PC-3 (cell line): Measurements from ENCODE around the gene GAB1. TPM values are rescaled to one million over a fixed set of nuclear protein-coding genes. Genes with fewer than 3 reads are reported as not detected.
A peak's percentile ranks its signal among the peaks of the same experiment; 100 is the strongest.

ENCODE experiments used
- ATAC-seq: fragments of 200-7000 bp; cut with Tn5 transposase; 2 replicates; pipeline ENCODE4 v1.9.1; 2020; ENCODE audit warnings: mild to moderate bottlenecking, moderate library complexity
- BruUV-seq: library from RNA; stranded (reverse); fragments of 400-500 nt; replicated peaks from 2 replicates; lab custom pipeline; 2021; lab: Mats Ljungman, UMichigan
- CTCF ChIA-PET: fragments of 300-600 bp; sonication (Branson Sonifier 250); formaldehyde crosslinking; loops from one replicate; lab custom pipeline; 2022; ENCODE audit warnings: antibody characterized with exemption; lab: Charles Lee
- POLR2A ChIA-PET: fragments of 300-600 bp; sonication (Branson Sonifier 250); formaldehyde crosslinking; loops from one replicate; lab custom pipeline; 2022; ENCODE audit warnings: antibody characterized with exemption; ENCODE audit not compliant: unreplicated experiment; lab: Charles Lee
- DNase-seq: peaks from one replicate; pipeline ENCODE4 v3.0.0-alpha.2; 2015
- H2AFZ ChIP-seq: fragments of 300-600 bp; sonication (generic); 2 replicates; pipeline ENCODE4 v1.6.0; 2016; ENCODE audit warnings: antibody characterized with exemption, low read length
- H3F3A ChIP-seq: fragments of 300-600 bp; sonication (generic); one replicate; pipeline ENCODE4 v1.6.0; 2017; ENCODE audit warnings: antibody characterized with exemption, low read length, control low read depth, mild to moderate bottlenecking; ENCODE audit not compliant: unreplicated experiment
- H3K27ac ChIP-seq: fragments of 300-600 bp; sonication (generic); 2 replicates; pipeline ENCODE4 v1.5.1; 2016; ENCODE audit warnings: mild to moderate bottlenecking, low read length
- H3K27me3 ChIP-seq: fragments of 300-600 bp; sonication (generic); 2 replicates; pipeline ENCODE4 v1.6.1; 2016; ENCODE audit warnings: low read length, mixed read lengths
- H3K36me3 ChIP-seq: fragments of 300-600 bp; sonication (generic); 2 replicates; pipeline ENCODE4 v1.6.1; 2016; ENCODE audit warnings: low read depth, mixed run types, low read length, mixed read lengths
- H3K4me1 ChIP-seq: fragments of 300-600 bp; sonication (generic); 2 replicates; pipeline ENCODE4 v1.5.1; 2016; ENCODE audit warnings: low read length; ENCODE audit not compliant: insufficient read depth
- H3K4me2 ChIP-seq: fragments of 300-600 bp; sonication (generic); 2 replicates; pipeline ENCODE4 v1.6.0; 2016; ENCODE audit warnings: low read length
- H3K4me3 ChIP-seq: fragments of 300-600 bp; sonication (generic); 2 replicates; pipeline ENCODE4 v1.5.1; 2016; ENCODE audit warnings: mild to moderate bottlenecking, low read length, mixed read lengths
- H3K79me2 ChIP-seq: fragments of 300-600 bp; sonication (generic); 2 replicates; pipeline ENCODE4 v1.6.1; 2017; ENCODE audit warnings: low read length, mixed read lengths
- H3K9ac ChIP-seq: fragments of 300-600 bp; sonication (generic); 2 replicates; pipeline ENCODE4 v1.6.0; 2016; ENCODE audit warnings: mild to moderate bottlenecking, low read length
- H3K9me2 ChIP-seq: fragments of 300-600 bp; sonication (generic); replicated peaks from 2 replicates; pipeline ENCODE4 v1.6.1; 2016; ENCODE audit warnings: mixed run types, low read length, mixed read lengths
- H3K9me3 ChIP-seq: fragments of 300-600 bp; sonication (generic); 2 replicates; pipeline ENCODE4 v1.6.1; 2016; ENCODE audit warnings: low read length, mixed read lengths
- H4K20me1 ChIP-seq: fragments of 300-600 bp; sonication (generic); 2 replicates; pipeline ENCODE4 v1.6.1; 2016; ENCODE audit warnings: low read length, mixed read lengths
- CTCF ChIP-seq: fragments of 300-600 bp; sonication (generic); conservative IDR thresholded peaks from 2 replicates; pipeline ENCODE4 v1.5.1; 2017; ENCODE audit warnings: antibody characterized with exemption, low read depth, mild to moderate bottlenecking, low read length
- EZH2 ChIP-seq: fragments of 300-600 bp; sonication (generic); IDR thresholded peaks from one replicate; pipeline ENCODE4 v1.6.1; 2017; ENCODE audit warnings: antibody characterized with exemption, mild to moderate bottlenecking, low read length; ENCODE audit not compliant: unreplicated experiment
- EZH2phosphoT487 ChIP-seq: fragments of 300-600 bp; sonication (generic); IDR thresholded peaks from 2 replicates; pipeline ENCODE4 v1.6.1; 2018; ENCODE audit warnings: mild to moderate bottlenecking, antibody characterized with exemption, low read length, borderline replicate concordance
- intact Hi-C: fragments of 100-400 bp; cut with micrococcal nuclease; formaldehyde crosslinking; loops from 2 replicates; pipeline ENCODE4 v1.9.0; 2023
- total RNA-seq: library from RNA; depleted of rRNA; stranded (reverse); fragments of >200 nt; gene quantifications from 2 replicates; pipeline ENCODE4 v1.2.3, GENCODE V29; 2014

Gene GAB1
- total RNA-seq, 1 experiment from 2014 or later, result 4.9 TPM

- H3K9me2 ChIP-seq, result no peaks in the 10 kb centered on the region
- intact Hi-C loops, result no loop called here
- H3K9me3 ChIP-seq, result no peaks in the 10 kb centered on the region
- no peak overlapping the region for H3K4me2 ChIP-seq
- CTCF ChIA-PET, result no interaction called here
- TF ChIP-seq CTCF (no peak), EZH2phosphoT487 (no peak), EZH2 (no peak)
- no peak overlapping the region for H3K9ac ChIP-seq
- H3K4me1 ChIP-seq, result no peaks in the 10 kb centered on the region
- no peak overlapping the region for H2AFZ ChIP-seq
- no peaks in the 10 kb centered on the region for H3K79me2 ChIP-seq
- DNase-seq (no peak), ATAC-seq (no peak)
- no peaks in the 10 kb centered on the region for H3K36me3 ChIP-seq
- no peaks in the 10 kb centered on the region for H3K27me3 ChIP-seq
- no peak overlapping the region for H3K27ac ChIP-seq
- no peak overlapping the region for H3K4me3 ChIP-seq
- POLR2A ChIA-PET, result no interaction called here
- H3F3A ChIP-seq, result no peaks in the 10 kb centered on the region
- no peaks in the 10 kb centered on the region for H4K20me1 ChIP-seq
- BruUV-seq, result no TSS peak
Observed at GRCh38 chr4:143320113-143320512, 16.6 kb upstream of the GAB1 start.

DNA sequence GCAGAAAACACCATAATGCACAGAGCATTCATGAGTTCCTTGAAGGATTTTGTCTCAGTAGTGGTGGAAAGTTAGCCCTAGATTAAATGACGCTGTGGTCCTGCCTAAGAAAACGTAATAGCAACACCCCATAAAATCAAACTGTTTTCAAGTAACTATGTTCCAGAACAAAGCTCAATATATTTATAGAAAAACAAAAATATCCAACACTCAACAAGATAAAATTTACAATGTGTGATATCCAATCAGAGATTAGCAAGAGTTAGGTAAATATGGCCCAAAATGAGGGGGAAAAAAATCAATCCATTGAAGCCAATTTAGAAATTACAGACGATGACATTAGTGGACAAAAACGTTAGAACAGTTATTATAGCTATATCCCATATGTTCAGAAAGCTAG, 9.9 kb upstream of the GAB1 start:
- no peak overlapping the region for H3K9ac ChIP-seq
- H3K4me2 ChIP-seq, result no peak overlapping the region
- no peaks in the 10 kb centered on the region for H3K9me2 ChIP-seq
- TF ChIP-seq EZH2phosphoT487, result no peak
- no peak for TF ChIP-seq CTCF
- TF ChIP-seq EZH2, result no peak
- DNase-seq, result no peak
- intact Hi-C loops, result no loop called here
- H3K4me1 ChIP-seq, result no peaks in the 10 kb centered on the region
- no peaks in the 10 kb centered on the region for H3K27me3 ChIP-seq
- no peak overlapping the region for H2AFZ ChIP-seq
- H4K20me1 ChIP-seq, result no peaks in the 10 kb centered on the region
- no peaks in the 10 kb centered on the region for H3K9me3 ChIP-seq
- no TSS peak for BruUV-seq
- POLR2A ChIA-PET, result no interaction called here
- no peak overlapping the region for H3K27ac ChIP-seq
- H3K4me3 ChIP-seq, result no peak overlapping the region
- CTCF ChIA-PET, result no interaction called here
- no peak for ATAC-seq
- H3K36me3 ChIP-seq, result no peaks in the 10 kb centered on the region
- no peaks in the 10 kb centered on the region for H3K79me2 ChIP-seq
- H3F3A ChIP-seq, result no peaks in the 10 kb centered on the region

- no peak overlapping the region for H3K27ac ChIP-seq
- CTCF ChIA-PET, result no interaction called here
Observed at GRCh38 chr4:143329985-143330384, 6.7 kb upstream of the GAB1 start.

More at GRCh38 chr4:143329985-143330384, 6.7 kb upstream of the GAB1 start:
- no TSS peak for BruUV-seq
- Histone ChIP-seq H3K4me1 (no peaks in the 10 kb centered on the region), H3K79me2 (no peaks in the 10 kb centered on the region), H3K9me3 (no peaks in the 10 kb centered on the region), H3K9ac (no peak overlapping the region), H4K20me1 (no peaks in the 10 kb centered on the region), H3K4me3 (no peak overlapping the region), H3K36me3 (no peaks in the 10 kb centered on the region), H3K9me2 (no peaks in the 10 kb centered on the region), H3K27me3 (no peaks in the 10 kb centered on the region), H3F3A (no peaks in the 10 kb centered on the region), H2AFZ (no peak overlapping the region), H3K4me2 (no peak overlapping the region)
- POLR2A ChIA-PET, result no interaction called here
- no peak for DNase-seq
- TF ChIP-seq EZH2phosphoT487 (no peak), CTCF (peak; percentile 29; the same call in 1 of the 2 replicates)
- ATAC-seq, result no peak
- intact Hi-C loops, result no loop called here
